ENCODE measurements around the gene HERPUD2.
"Not testable (repeated sequence)": the region's sequence is repeated elsewhere in the genome, so short reads cannot be mapped to it uniquely, and the experiment has no call there.

The HERPUD2 gene

GRCh38 chr7:35677582-35678356 lies 17.2 kb downstream of the HERPUD2 start:
- no peak for DNase-seq (ENCODE audit: low spot score)

- no peak for DNase-seq (ENCODE audit: low spot score)
Measured at GRCh38 chr7:35676211-35676610, 18.7 kb downstream of the HERPUD2 start.

- no peak for DNase-seq (ENCODE audit: low spot score)
Measured at GRCh38 chr7:35670856-35671569, 23.9 kb downstream of the HERPUD2 start.

GRCh38 chr7:35660411-35660810 lies 34.5 kb downstream of the HERPUD2 start:
- DNase-seq (ENCODE audit: low spot score), result not testable (repeated sequence)

- no peak for DNase-seq (ENCODE audit: low spot score)
Measured at GRCh38 chr7:35658606-35659201, 36.2 kb downstream of the HERPUD2 start.

- no peak for DNase-seq (ENCODE audit: low spot score)
Measured at GRCh38 chr7:35657125-35657524, 37.8 kb downstream of the HERPUD2 start.

GRCh38 chr7:35654558-35654957 lies 40.4 kb downstream of the HERPUD2 start:
- DNase-seq (ENCODE audit: low spot score), result not testable (repeated sequence)

GRCh38 chr7:35652124-35652523 lies 42.8 kb downstream of the HERPUD2 start:
- DNase-seq (ENCODE audit: low spot score), result no peak

- DNase-seq (ENCODE audit: low spot score), result no peak
Measured at GRCh38 chr7:35650751-35651150, 44.2 kb downstream of the HERPUD2 start.

- no peak for DNase-seq (ENCODE audit: low spot score)
Measured at GRCh38 chr7:35649711-35650110, 45.2 kb downstream of the HERPUD2 start.

- DNase-seq (ENCODE audit: low spot score), result no peak
Measured at GRCh38 chr7:35648367-35648766, 46.6 kb downstream of the HERPUD2 start.

- DNase-seq (ENCODE audit: low spot score), result no peak
Measured at GRCh38 chr7:35647171-35647574, 47.8 kb downstream of the HERPUD2 start.

- DNase-seq (ENCODE audit: low spot score), result no peak
Measured at GRCh38 chr7:35646289-35647023, 48.5 kb downstream of the HERPUD2 start.

GRCh38 chr7:35645691-35646090 lies 49.2 kb downstream of the HERPUD2 start:
- DNase-seq (ENCODE audit: low spot score), result no peak

GRCh38 chr7:35630024-35630972 lies 64.6 kb downstream of the HERPUD2 start:
- peak; percentile 13 for DNase-seq (ENCODE audit: low spot score)

GRCh38 chr7:35624299-35625186 lies 70.4 kb downstream of the HERPUD2 start:
- DNase-seq (ENCODE audit: low spot score), result peak; percentile 46

- DNase-seq (ENCODE audit: low spot score), result no peak
Measured at GRCh38 chr7:35623381-35623780, 71.6 kb downstream of the HERPUD2 start.

GRCh38 chr7:35619863-35620262 lies 75.1 kb downstream of the HERPUD2 start:
- DNase-seq (ENCODE audit: low spot score), result no peak

- no peak for DNase-seq (ENCODE audit: low spot score)
Measured at GRCh38 chr7:35617041-35617440, 77.9 kb downstream of the HERPUD2 start.

GRCh38 chr7:35613150-35613549 lies 81.8 kb downstream of the HERPUD2 start:
- no peak for DNase-seq (ENCODE audit: low spot score)

All from kidney capillary endothelial cell (primary cell).